B cell (primary cell): ENCODE data around the gene KAT2A. TPM values are rescaled to one million over a fixed set of nuclear protein-coding genes. Genes with fewer than 3 reads are reported as not detected.

Experiments
- ATAC-seq: fragments of 200-7000 bp; cut with Tn5 transposase; one replicate; pipeline ENCODE4 v1.10.0; 2021; ENCODE audit warnings: low read depth, mild to moderate bottlenecking, moderate number of reproducible peaks, moderate library complexity
- CTCF ChIA-PET: fragments of 350-600 bp; sonication (Branson Sonifier 250); formaldehyde crosslinking; loops from one replicate; lab custom pipeline; 2021; ENCODE audit warnings: antibody characterized with exemption, inconsistent platforms; lab: Charles Lee
- POLR2A ChIA-PET: fragments of 350-600 bp; sonication (Branson Sonifier 250); formaldehyde crosslinking; loops from one replicate; lab custom pipeline; 2021; ENCODE audit warnings: antibody characterized with exemption; lab: Charles Lee
- DNase-seq: peaks from one replicate; pipeline ENCODE4 v3.0.0; 2013
- H2AFZ ChIP-seq: 2 replicates; pipeline ENCODE4 v1.6.1; 2012; ENCODE audit warnings: mild to moderate bottlenecking, low read depth, low read length; ENCODE audit not compliant: insufficient read depth, poor library complexity, severe bottlenecking
- H3K27ac ChIP-seq, 2 donors: 1 replicate in 1 of 2; 2 replicates in 1 of 2; pipeline ENCODE4 v1.5.1; 2012 to 2013; ENCODE audit warnings: low read length in 2 of 2, mild to moderate bottlenecking in 2 of 2, moderate library complexity in 1 of 2
- H3K27me3 ChIP-seq, 4 experiments: fragments of 200-600 bp in 1 of 4; sonication (generic) in 1 of 4; replicated peaks in 1 of 4; 1 replicate in 2 of 4; 2 replicates in 2 of 4; pipeline versions ENCODE4 v1.6.1 to v1.7.0; 2013 to 2016; ENCODE audit warnings: low read length in 3 of 4, mild to moderate bottlenecking in 2 of 4, mixed read lengths in 1 of 4, moderate library complexity in 1 of 4; ENCODE audit not compliant: insufficient read depth in 4 of 4, control insufficient read depth in 3 of 4; ENCODE audit errors: control extremely low read depth in 1 of 4
- H3K36me3 ChIP-seq, 2 experiments: replicated peaks in 1 of 2; 1 replicate in 1 of 2; 2 replicates in 1 of 2; pipeline versions ENCODE4 v1.6.1 to v1.7.1; 2013; ENCODE audit warnings: low read length in 1 of 2; ENCODE audit not compliant: insufficient read depth in 2 of 2, control insufficient read depth in 1 of 2; ENCODE audit errors: control extremely low read depth in 1 of 2, extremely low read depth in 1 of 2
- H3K4me1 ChIP-seq, 2 donors: fragments of 200-600 bp in 1 of 2; sonication (generic) in 1 of 2; 1 replicate in 1 of 2; 2 replicates in 1 of 2; pipeline versions ENCODE4 v1.5.1 to v1.6.1; 2013 to 2017; ENCODE audit warnings: low read length in 2 of 2; ENCODE audit not compliant: control insufficient read depth in 2 of 2, insufficient read depth in 2 of 2
- H3K4me2 ChIP-seq: replicated peaks from 2 replicates; pipeline ENCODE3; 2012; ENCODE audit warnings: mild to moderate bottlenecking, low read depth, low read length; ENCODE audit not compliant: poor library complexity, severe bottlenecking
- H3K4me3 ChIP-seq, 5 experiments: fragments of 200-600 bp in 1 of 5; sonication (generic) in 1 of 5; 1 replicate in 3 of 5; 2 replicates in 2 of 5; pipeline versions ENCODE4 v1.5.1 to v1.7.0; 2011 to 2016; ENCODE audit warnings: low read length in 4 of 5, mild to moderate bottlenecking in 4 of 5, low read depth in 2 of 5, control low read depth in 1 of 5, moderate library complexity in 1 of 5; ENCODE audit not compliant: insufficient read depth in 1 of 5; ENCODE audit errors: control extremely low read depth in 1 of 5, extremely low read depth in 1 of 5
- H3K79me2 ChIP-seq: fragments of 200-600 bp; sonication (generic); one replicate; pipeline ENCODE4 v1.6.0; 2016; ENCODE audit warnings: low read length; ENCODE audit not compliant: control insufficient read depth, insufficient read depth
- H3K9ac ChIP-seq: fragments of 200-600 bp; sonication (generic); 2 replicates; pipeline ENCODE4 v1.6.1; 2017; ENCODE audit warnings: mild to moderate bottlenecking, low read length, moderate library complexity
- H3K9me3 ChIP-seq, 3 donors: one replicate each; pipeline versions ENCODE4 v1.6.1 to v1.7.1; 2013; ENCODE audit warnings: low read length in 2 of 3; ENCODE audit not compliant: control insufficient read depth in 2 of 3, insufficient read depth in 1 of 3; ENCODE audit errors: control extremely low read depth in 1 of 3
- H4K20me1 ChIP-seq: 2 replicates; pipeline ENCODE4 v1.6.0; 2012; ENCODE audit warnings: mild to moderate bottlenecking, low read length; ENCODE audit not compliant: insufficient read depth, control insufficient read depth, poor library complexity, severe bottlenecking
- H3K27ac Mint-ChIP-seq: one replicate; pipeline ENCODE4 v1.8.0; 2021; ENCODE audit warnings: mixed read lengths
- H3K27me3 Mint-ChIP-seq: one replicate; pipeline ENCODE4 v1.8.0; 2021; ENCODE audit warnings: mixed read lengths
- H3K4me1 Mint-ChIP-seq: one replicate; pipeline ENCODE4 v1.8.0; 2021; ENCODE audit warnings: mixed read lengths
- H3K4me3 Mint-ChIP-seq: one replicate; pipeline ENCODE4 v1.8.0; 2021; ENCODE audit warnings: mixed read lengths
- H3K9me3 Mint-ChIP-seq: one replicate; pipeline ENCODE4 v1.8.0; 2022; ENCODE audit warnings: mixed read lengths; ENCODE audit not compliant: insufficient read depth
- CTCF ChIP-seq: fragments of 200-600 bp; IDR thresholded peaks from one replicate; pipeline ENCODE4 v1.8.0; 2022; ENCODE audit warnings: antibody characterized with exemption, mild to moderate bottlenecking
- EZH2 ChIP-seq: IDR thresholded peaks from 2 replicates; pipeline ENCODE4 v1.6.1; 2012; ENCODE audit warnings: borderline replicate concordance, low read depth, mild to moderate bottlenecking, moderate library complexity, low read length; ENCODE audit not compliant: insufficient read depth, poor library complexity, severe bottlenecking
- WGBS: methylation state at CpG from one replicate; pipeline ENCODE4 v1.1.5; 2013; ENCODE audit warnings: missing lambda C conversion rate; ENCODE audit not compliant: insufficient coverage; 5-methylcytosine and 5-hydroxymethylcytosine counted together
- intact Hi-C: fragments of 100-400 bp; cut with micrococcal nuclease; formaldehyde crosslinking; loops from one replicate; pipeline ENCODE4 v1.10.0; 2022
- polyA plus RNA-seq: library from polyadenylated mRNA; depleted of rRNA; stranded (reverse); fragments of >200 nt; gene quantifications from 2 replicates; pipeline ENCODE4 v1.2.3, GENCODE V29; 2012
- total RNA-seq, 2 donors: library from RNA; stranded (reverse); fragments of 120-200 nt in 1 of 2; gene quantifications; 1 replicate in 1 of 2; 2 replicates in 1 of 2; pipeline versions ENCODE4 v1.2.3 to v1.2.4, GENCODE V29; 2013 to 2022

KAT2A gene
- total and polyA plus RNA-seq, 2 donors (not counting 1 experiment from before 2014, with no cell fraction given), result 66.3 to 155 TPM

- H3K4me1 ChIP-seq, result peaks cover 23 to 31% of the 10 kb centered on the region in 2 donors
- H3K27me3 ChIP-seq, result no peaks in the 10 kb centered on the region
- peak overlapping the region; percentile 77 for H2AFZ ChIP-seq
- WGBS, result 43% methylated on average over 48 of the region's 51 CpGs
- peaks cover 0 to 34% of the 10 kb centered on the region in 2 experiments for H3K36me3 ChIP-seq
- peak overlapping the region; percentile 85 for H3K4me3 Mint-ChIP-seq
- H3K27ac ChIP-seq, result no peak overlapping the region
- no peaks in the 10 kb centered on the region for H4K20me1 ChIP-seq
- H3K27ac Mint-ChIP-seq, result peak overlapping the region; percentile 50
- POLR2A ChIA-PET, result interaction anchor here (0.7 kb wide), 1 partner anchor 13 kb away, joined by 4 read pairs; the partner anchor contains the start of gene KAT2A
- H3K4me2 ChIP-seq, result peak overlapping the region; percentile 90
- H3K4me3 ChIP-seq, result peak overlapping the region in 3 of 5 experiments; percentile 44 to 49 (median 46)
- H3K79me2 ChIP-seq, result peaks cover 10% of the 10 kb centered on the region
- H3K9me3 Mint-ChIP-seq, result no peaks in the 10 kb centered on the region
- no peak for TF ChIP-seq EZH2
- no peak for TF ChIP-seq CTCF
- CTCF ChIA-PET, result interaction anchor here (1.0 to 2.5 kb wide), 6 partner anchors 8 to 145 kb away, joined by 3 to 12 read pairs (median 8); no protein-coding TSS in a partner anchor
- H3K9ac ChIP-seq, result peak overlapping the region; percentile 37
- no peaks in the 10 kb centered on the region for H3K27me3 Mint-ChIP-seq
- DNase-seq (peak; percentile 90), ATAC-seq (peak; percentile 94)
- intact Hi-C loops, result loop anchor here (1.0 kb wide), 2 partner anchors 8 to 10 kb away; partner anchors contain the start of gene ZNF385C
- peaks cover 0 to 4% (median 0%) of the 10 kb centered on the region in 3 donors for H3K9me3 ChIP-seq
- peaks cover 36% of the 10 kb centered on the region for H3K4me1 Mint-ChIP-seq
These were observed 13.3 kb downstream of the KAT2A start for GRCh38 chr17:42107597-42108576.
